SK-N-SH (cell line): ENCODE data around the gene ADGRA1. TPM values are rescaled to one million over a fixed set of nuclear protein-coding genes. Genes with fewer than 3 reads are reported as not detected.

Experiments
- CTCF ChIA-PET: fragments of 300-600, 350-600 bp; formaldehyde crosslinking; extraction: SDS; loops from one replicate; lab custom pipeline; 2021; lab: Yijun Ruan, JAX
- POLR2A ChIA-PET: fragments of 350-600 bp; sonication (Branson Sonifier 250); formaldehyde crosslinking; extraction: SDS; loops from one replicate; lab custom pipeline; 2020; ENCODE audit warnings: antibody characterized with exemption, inconsistent platforms; lab: Yijun Ruan, JAX
- DNase-seq: peaks from one replicate; pipeline ENCODE4 v3.0.0; 2012
- H2AFZ ChIP-seq: fragments of 200-600 bp; sonication (generic); 2 replicates; pipeline ENCODE4 v1.8.1; 2016; ENCODE audit warnings: antibody characterized with exemption, mild to moderate bottlenecking, low read depth
- H3F3A ChIP-seq: fragments of 200-600 bp; sonication (generic); replicated peaks from 2 replicates; pipeline ENCODE3; 2016; ENCODE audit warnings: antibody characterized with exemption, mild to moderate bottlenecking; ENCODE audit not compliant: insufficient read depth
- H3K27ac ChIP-seq, 2 experiments: fragments of 200-500 bp in 1 of 2; fragments of 200-600 bp in 1 of 2; sonication (Bioruptor generic) in 1 of 2; sonication (generic), shearing (Covaris generic) in 1 of 2; 2 replicates each; pipeline versions ENCODE4 v1.5.1 to v1.6.1; 2014 to 2016; ENCODE audit warnings: low read depth in 2 of 2, inconsistent platforms in 1 of 2, low read length in 1 of 2, mild to moderate bottlenecking in 1 of 2, mixed read lengths in 1 of 2
- H3K27me3 ChIP-seq: fragments of 200-600 bp; sonication (generic), shearing (Covaris generic); 2 replicates; pipeline ENCODE4 v1.6.1; 2016; ENCODE audit warnings: mixed run types; ENCODE audit not compliant: insufficient read depth
- H3K36me3 ChIP-seq, 2 experiments: fragments of 200-500 bp in 1 of 2; fragments of 200-600 bp in 1 of 2; sonication (Bioruptor generic) in 1 of 2; sonication (generic) in 1 of 2; replicated peaks in 1 of 2; 2 replicates each; pipeline versions ENCODE3 to v1.5.1; 2014 to 2016; ENCODE audit warnings: low read length in 1 of 2, mild to moderate bottlenecking in 1 of 2; ENCODE audit not compliant: insufficient read depth in 2 of 2, control insufficient read depth in 1 of 2
- H3K4me1 ChIP-seq, 2 experiments: fragments of 200-500 bp in 1 of 2; fragments of 200-600 bp in 1 of 2; sonication (Bioruptor generic) in 1 of 2; sonication (generic), shearing (Covaris generic) in 1 of 2; 2 replicates each; pipeline versions ENCODE4 v1.5.1 to v1.6.1; 2014 to 2016; ENCODE audit warnings: low read depth in 1 of 2, low read length in 1 of 2, mixed run types in 1 of 2; ENCODE audit not compliant: insufficient read depth in 2 of 2, control insufficient read depth in 1 of 2
- H3K4me2 ChIP-seq: fragments of 200-600 bp; sonication (generic), shearing (Covaris generic); 2 replicates; pipeline ENCODE4 v1.6.1; 2017; ENCODE audit warnings: mixed run types
- H3K4me3 ChIP-seq, 2 experiments: fragments of 200-500 bp in 1 of 2; fragments of 200-600 bp in 1 of 2; sonication (Bioruptor generic) in 1 of 2; sonication (generic), shearing (Covaris generic) in 1 of 2; 2 replicates each; pipeline versions ENCODE4 v1.5.1 to v1.8.1; 2014 to 2016; ENCODE audit warnings: low read depth in 2 of 2, inconsistent platforms in 1 of 2, low read length in 1 of 2, mild to moderate bottlenecking in 1 of 2, mixed read lengths in 1 of 2, moderate library complexity in 1 of 2
- H3K79me2 ChIP-seq: fragments of 200-600 bp; sonication (generic); 2 replicates; pipeline ENCODE4 v1.8.1; 2017; ENCODE audit warnings: mild to moderate bottlenecking; ENCODE audit not compliant: insufficient read depth
- H3K9ac ChIP-seq: fragments of 200-600 bp; sonication (generic); 2 replicates; pipeline ENCODE4 v1.6.1; 2017; ENCODE audit warnings: mixed run types
- H3K9me2 ChIP-seq: fragments of 200-600 bp; sonication (generic); 2 replicates; pipeline ENCODE4 v1.6.1; 2017; ENCODE audit warnings: mixed run types
- H3K9me3 ChIP-seq: fragments of 200-600 bp; sonication (generic); 2 replicates; pipeline ENCODE4 v1.6.1; 2017; ENCODE audit warnings: mixed run types, mild to moderate bottlenecking, moderate library complexity
- H4K20me1 ChIP-seq: fragments of 200-600 bp; sonication (generic); 2 replicates; pipeline ENCODE4 v1.6.1; 2017; ENCODE audit warnings: mild to moderate bottlenecking, mixed run types; ENCODE audit not compliant: insufficient read depth
- CHD2 ChIP-seq: fragments of 150-350 bp; IDR thresholded peaks from 2 replicates; pipeline ENCODE4 v1.6.1; 2018; ENCODE audit warnings: low read length; ENCODE audit not compliant: partially characterized antibody
- ELF1 ChIP-seq: IDR thresholded peaks from 2 replicates; pipeline ENCODE4 v1.4.0; 2012
- EZH2phosphoT487 ChIP-seq: fragments of 200-600 bp; sonication (generic); IDR thresholded peaks from 2 replicates; pipeline ENCODE4 v1.6.1; 2017; ENCODE audit warnings: low read depth, mixed run types, mild to moderate bottlenecking, antibody characterized with exemption, moderate library complexity, borderline replicate concordance
- FOSL2 ChIP-seq: IDR thresholded peaks from 2 replicates; pipeline ENCODE4 v1.4.0; 2012; ENCODE audit warnings: low read depth, mild to moderate bottlenecking, moderate library complexity, borderline replicate concordance
- FOXM1 ChIP-seq: IDR thresholded peaks from 2 replicates; pipeline ENCODE4 v1.4.0; 2012; ENCODE audit warnings: low read depth, mild to moderate bottlenecking
- JUND ChIP-seq: IDR thresholded peaks from 2 replicates; pipeline ENCODE4 v1.4.0; 2012
- MEF2A ChIP-seq: IDR thresholded peaks from 2 replicates; pipeline ENCODE4 v1.4.0; 2012; ENCODE audit warnings: low read depth, borderline replicate concordance
- NRF1 ChIP-seq: IDR thresholded peaks from 2 replicates; pipeline ENCODE4 v1.6.1; 2012; ENCODE audit warnings: low read depth, mild to moderate bottlenecking, low read length
- POLR2AphosphoS5 ChIP-seq: IDR thresholded peaks from 2 replicates; pipeline ENCODE4 v1.6.1; 2012; ENCODE audit warnings: low read depth, low read length
- RAD21 ChIP-seq: IDR thresholded peaks from 2 replicates; pipeline ENCODE4 v1.6.1; 2012; ENCODE audit warnings: mild to moderate bottlenecking, low read length
- SMC3 ChIP-seq: IDR thresholded peaks from 2 replicates; pipeline ENCODE4 v1.6.1; 2012; ENCODE audit warnings: low read depth, low read length, improper control_type of control experiment
- TEAD4 ChIP-seq: IDR thresholded peaks from 2 replicates; pipeline ENCODE4 v1.4.0; 2012; ENCODE audit warnings: mild to moderate bottlenecking, borderline replicate concordance; ENCODE audit not compliant: insufficient read depth
- YY1 ChIP-seq: IDR thresholded peaks from 2 replicates; pipeline ENCODE4 v1.4.0; 2012; ENCODE audit warnings: low read depth, mild to moderate bottlenecking
- WGBS: methylation state at CpG from one replicate; pipeline ENCODE4 v1.1.6; 2017; ENCODE audit warnings: low lambda C conversion rate; 5-methylcytosine and 5-hydroxymethylcytosine counted together
- polyA plus RNA-seq, 3 experiments: library from polyadenylated mRNA; depleted of rRNA; stranded (reverse); fragments of >200 nt; gene quantifications; 2 replicates each; pipeline ENCODE4 v1.2.3, GENCODE V29; 2012
- TF ChIP-seq, protein P1 (sequence below): fragments of 150-350 bp; IDR thresholded peaks from 2 replicates; pipeline ENCODE4 v1.6.1; 2016; ENCODE audit warnings: mild to moderate bottlenecking, low read depth, low read length
- TF ChIP-seq, protein P2 (sequence below): IDR thresholded peaks from 2 replicates; pipeline ENCODE4; 2012
- TF ChIP-seq, protein P3 (sequence below): IDR thresholded peaks from 2 replicates; pipeline ENCODE4 v1.6.1; 2012; ENCODE audit warnings: mild to moderate bottlenecking, low read depth, low read length, moderate library complexity
- TF ChIP-seq, protein P4 (sequence below): IDR thresholded peaks from 2 replicates; pipeline ENCODE4 v1.4.0; 2012; ENCODE audit warnings: low read depth, borderline replicate concordance
- TF ChIP-seq, protein P5 (sequence below): IDR thresholded peaks from 2 replicates; pipeline ENCODE4 v1.4.0; 2012; ENCODE audit warnings: low read depth, borderline replicate concordance

Gene ADGRA1
- polyA plus RNA-seq, 1 of the 3 experiments (the other 2 are of a cell fraction) = not detected

DNA sequence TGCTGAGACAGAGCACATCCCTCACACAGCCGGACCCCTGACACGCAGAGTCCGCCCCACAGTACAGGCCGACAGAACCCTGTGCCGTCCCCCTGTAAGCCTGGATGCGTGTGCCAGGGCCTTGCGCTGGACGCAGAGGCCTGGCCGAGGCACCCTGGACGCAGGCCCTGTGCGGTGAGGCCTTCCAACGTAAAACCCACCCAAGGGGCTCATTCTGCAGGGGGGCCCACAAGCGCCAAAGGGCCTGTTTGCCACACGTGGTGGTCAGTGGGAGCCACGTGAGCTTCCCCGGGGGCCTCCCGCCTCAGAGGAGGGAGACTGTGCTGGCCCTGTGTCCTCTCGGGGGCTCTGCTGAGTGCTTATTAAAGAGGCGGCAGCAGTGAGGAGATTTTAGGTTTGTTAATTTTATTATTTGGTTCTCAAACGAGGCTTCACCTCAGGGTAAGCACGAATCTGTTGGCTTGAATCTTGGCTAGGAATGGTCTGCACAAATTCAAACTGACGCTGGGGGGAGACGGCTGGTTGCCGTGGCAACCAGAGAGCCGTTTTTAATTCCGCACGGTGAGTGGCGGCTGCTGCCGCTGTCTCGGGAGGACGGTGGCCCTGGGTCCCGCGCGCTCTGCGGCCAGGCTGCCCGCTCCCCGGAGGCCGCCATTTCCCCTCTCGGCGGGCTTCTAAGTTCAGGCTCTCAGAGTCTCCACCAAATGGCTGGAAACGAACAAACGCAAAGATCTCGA, 4.9 kb upstream of the ADGRA1 start:
- no peaks in the 10 kb centered on the region for H3K4me1 ChIP-seq
- CTCF ChIA-PET = no interaction called here
- H3K27me3 ChIP-seq = peaks cover 6% of the 10 kb centered on the region; the same call in 1 of the 2 replicates
- H3K9me2 ChIP-seq = no peaks in the 10 kb centered on the region
- no peak overlapping the region for H3K4me3 ChIP-seq
- no peak for TF ChIP-seq POLR2AphosphoS5
- no peaks in the 10 kb centered on the region for H3K79me2 ChIP-seq
- H3F3A ChIP-seq = no peaks in the 10 kb centered on the region
- no peaks in the 10 kb centered on the region for H4K20me1 ChIP-seq
- no peak for DNase-seq
- H3K4me2 ChIP-seq = no peak overlapping the region
- no peak overlapping the region for H3K9ac ChIP-seq
- no peaks in the 10 kb centered on the region for H3K36me3 ChIP-seq
- WGBS = 56% methylated on average over 15 of the region's 43 CpGs
- no peak overlapping the region for H2AFZ ChIP-seq
- POLR2A ChIA-PET = no interaction called here
- H3K9me3 ChIP-seq = no peaks in the 10 kb centered on the region
- H3K27ac ChIP-seq = no peak overlapping the region

DNA sequence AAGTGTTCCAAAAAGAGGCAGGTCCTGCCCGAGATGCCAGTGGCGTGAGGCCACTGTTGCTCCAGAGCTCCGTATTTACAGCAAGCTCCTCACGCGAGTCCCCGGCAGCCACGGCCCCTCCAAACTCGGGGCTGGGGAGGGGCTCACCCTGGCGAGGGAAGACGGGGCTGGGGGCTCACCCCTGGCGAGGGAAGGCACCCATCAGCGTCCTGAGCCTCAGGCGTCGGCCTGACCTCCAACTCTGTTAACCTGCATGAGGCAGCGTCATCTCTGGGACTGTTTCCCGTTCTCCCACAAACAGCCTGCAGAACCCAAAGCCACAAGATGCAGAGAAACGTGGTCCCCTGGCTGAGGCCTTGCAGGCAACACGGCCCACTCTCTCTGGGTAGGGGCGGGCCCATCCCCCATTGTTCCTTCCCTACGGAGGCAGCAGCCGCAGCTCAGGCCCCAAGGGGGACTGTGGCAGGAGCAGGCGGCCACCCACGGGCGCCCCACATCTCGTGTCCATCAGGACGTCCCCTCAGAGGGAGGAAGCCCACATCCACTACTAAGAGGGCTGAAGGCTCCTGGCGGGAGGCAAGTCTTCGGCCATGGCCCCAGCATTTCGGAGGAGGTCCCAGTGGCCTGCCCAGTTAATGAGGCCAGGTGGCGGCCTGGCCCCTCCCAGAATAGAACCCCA, 4.2 kb upstream of the ADGRA1 start:
- H3K9me2 ChIP-seq = no peaks in the 10 kb centered on the region
- H3K4me2 ChIP-seq = no peak overlapping the region
- H3K36me3 ChIP-seq = no peaks in the 10 kb centered on the region
- no peaks in the 10 kb centered on the region for H3K4me1 ChIP-seq
- no peaks in the 10 kb centered on the region for H3K9me3 ChIP-seq
- WGBS = 64% methylated on average over 18 of the region's 30 CpGs
- H3F3A ChIP-seq = no peaks in the 10 kb centered on the region
- POLR2A ChIA-PET = no interaction called here
- H3K27me3 ChIP-seq = peaks cover 6% of the 10 kb centered on the region
- no peaks in the 10 kb centered on the region for H4K20me1 ChIP-seq
- H3K27ac ChIP-seq = no peak overlapping the region
- no peak overlapping the region for H2AFZ ChIP-seq
- H3K4me3 ChIP-seq = no peak overlapping the region
- no peak overlapping the region for H3K9ac ChIP-seq
- H3K79me2 ChIP-seq = no peaks in the 10 kb centered on the region
- CTCF ChIA-PET = no interaction called here
- DNase-seq = no peak
- TF ChIP-seq FOXM1 (no peak), ELF1 (no peak), SMC3 (no peak), EZH2phosphoT487 (no peak), NRF1 (no peak), MEF2A (no peak), RAD21 (no peak), FOSL2 (no peak), CHD2 (no peak), YY1 (no peak), TEAD4 (no peak), JUND (no peak)
- TF ChIP-seq, protein P1, sequence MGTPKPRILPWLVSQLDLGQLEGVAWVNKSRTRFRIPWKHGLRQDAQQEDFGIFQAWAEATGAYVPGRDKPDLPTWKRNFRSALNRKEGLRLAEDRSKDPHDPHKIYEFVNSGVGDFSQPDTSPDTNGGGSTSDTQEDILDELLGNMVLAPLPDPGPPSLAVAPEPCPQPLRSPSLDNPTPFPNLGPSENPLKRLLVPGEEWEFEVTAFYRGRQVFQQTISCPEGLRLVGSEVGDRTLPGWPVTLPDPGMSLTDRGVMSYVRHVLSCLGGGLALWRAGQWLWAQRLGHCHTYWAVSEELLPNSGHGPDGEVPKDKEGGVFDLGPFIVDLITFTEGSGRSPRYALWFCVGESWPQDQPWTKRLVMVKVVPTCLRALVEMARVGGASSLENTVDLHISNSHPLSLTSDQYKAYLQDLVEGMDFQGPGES = no peak
- TF ChIP-seq, protein P2, sequence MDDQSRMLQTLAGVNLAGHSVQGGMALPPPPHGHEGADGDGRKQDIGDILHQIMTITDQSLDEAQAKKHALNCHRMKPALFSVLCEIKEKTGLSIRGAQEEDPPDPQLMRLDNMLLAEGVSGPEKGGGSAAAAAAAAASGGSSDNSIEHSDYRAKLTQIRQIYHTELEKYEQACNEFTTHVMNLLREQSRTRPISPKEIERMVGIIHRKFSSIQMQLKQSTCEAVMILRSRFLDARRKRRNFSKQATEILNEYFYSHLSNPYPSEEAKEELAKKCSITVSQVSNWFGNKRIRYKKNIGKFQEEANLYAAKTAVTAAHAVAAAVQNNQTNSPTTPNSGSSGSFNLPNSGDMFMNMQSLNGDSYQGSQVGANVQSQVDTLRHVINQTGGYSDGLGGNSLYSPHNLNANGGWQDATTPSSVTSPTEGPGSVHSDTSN = no peak
- TF ChIP-seq, protein P3, sequence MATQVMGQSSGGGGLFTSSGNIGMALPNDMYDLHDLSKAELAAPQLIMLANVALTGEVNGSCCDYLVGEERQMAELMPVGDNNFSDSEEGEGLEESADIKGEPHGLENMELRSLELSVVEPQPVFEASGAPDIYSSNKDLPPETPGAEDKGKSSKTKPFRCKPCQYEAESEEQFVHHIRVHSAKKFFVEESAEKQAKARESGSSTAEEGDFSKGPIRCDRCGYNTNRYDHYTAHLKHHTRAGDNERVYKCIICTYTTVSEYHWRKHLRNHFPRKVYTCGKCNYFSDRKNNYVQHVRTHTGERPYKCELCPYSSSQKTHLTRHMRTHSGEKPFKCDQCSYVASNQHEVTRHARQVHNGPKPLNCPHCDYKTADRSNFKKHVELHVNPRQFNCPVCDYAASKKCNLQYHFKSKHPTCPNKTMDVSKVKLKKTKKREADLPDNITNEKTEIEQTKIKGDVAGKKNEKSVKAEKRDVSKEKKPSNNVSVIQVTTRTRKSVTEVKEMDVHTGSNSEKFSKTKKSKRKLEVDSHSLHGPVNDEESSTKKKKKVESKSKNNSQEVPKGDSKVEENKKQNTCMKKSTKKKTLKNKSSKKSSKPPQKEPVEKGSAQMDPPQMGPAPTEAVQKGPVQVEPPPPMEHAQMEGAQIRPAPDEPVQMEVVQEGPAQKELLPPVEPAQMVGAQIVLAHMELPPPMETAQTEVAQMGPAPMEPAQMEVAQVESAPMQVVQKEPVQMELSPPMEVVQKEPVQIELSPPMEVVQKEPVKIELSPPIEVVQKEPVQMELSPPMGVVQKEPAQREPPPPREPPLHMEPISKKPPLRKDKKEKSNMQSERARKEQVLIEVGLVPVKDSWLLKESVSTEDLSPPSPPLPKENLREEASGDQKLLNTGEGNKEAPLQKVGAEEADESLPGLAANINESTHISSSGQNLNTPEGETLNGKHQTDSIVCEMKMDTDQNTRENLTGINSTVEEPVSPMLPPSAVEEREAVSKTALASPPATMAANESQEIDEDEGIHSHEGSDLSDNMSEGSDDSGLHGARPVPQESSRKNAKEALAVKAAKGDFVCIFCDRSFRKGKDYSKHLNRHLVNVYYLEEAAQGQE = no peak
- TF ChIP-seq, protein P4, sequence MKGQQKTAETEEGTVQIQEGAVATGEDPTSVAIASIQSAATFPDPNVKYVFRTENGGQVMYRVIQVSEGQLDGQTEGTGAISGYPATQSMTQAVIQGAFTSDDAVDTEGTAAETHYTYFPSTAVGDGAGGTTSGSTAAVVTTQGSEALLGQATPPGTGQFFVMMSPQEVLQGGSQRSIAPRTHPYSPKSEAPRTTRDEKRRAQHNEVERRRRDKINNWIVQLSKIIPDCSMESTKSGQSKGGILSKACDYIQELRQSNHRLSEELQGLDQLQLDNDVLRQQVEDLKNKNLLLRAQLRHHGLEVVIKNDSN = no peak
- TF ChIP-seq, protein P5, sequence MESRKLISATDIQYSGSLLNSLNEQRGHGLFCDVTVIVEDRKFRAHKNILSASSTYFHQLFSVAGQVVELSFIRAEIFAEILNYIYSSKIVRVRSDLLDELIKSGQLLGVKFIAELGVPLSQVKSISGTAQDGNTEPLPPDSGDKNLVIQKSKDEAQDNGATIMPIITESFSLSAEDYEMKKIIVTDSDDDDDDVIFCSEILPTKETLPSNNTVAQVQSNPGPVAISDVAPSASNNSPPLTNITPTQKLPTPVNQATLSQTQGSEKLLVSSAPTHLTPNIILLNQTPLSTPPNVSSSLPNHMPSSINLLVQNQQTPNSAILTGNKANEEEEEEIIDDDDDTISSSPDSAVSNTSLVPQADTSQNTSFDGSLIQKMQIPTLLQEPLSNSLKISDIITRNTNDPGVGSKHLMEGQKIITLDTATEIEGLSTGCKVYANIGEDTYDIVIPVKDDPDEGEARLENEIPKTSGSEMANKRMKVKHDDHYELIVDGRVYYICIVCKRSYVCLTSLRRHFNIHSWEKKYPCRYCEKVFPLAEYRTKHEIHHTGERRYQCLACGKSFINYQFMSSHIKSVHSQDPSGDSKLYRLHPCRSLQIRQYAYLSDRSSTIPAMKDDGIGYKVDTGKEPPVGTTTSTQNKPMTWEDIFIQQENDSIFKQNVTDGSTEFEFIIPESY = no peak
